ENCODE results near the gene TTLL7. TPM values are rescaled to one million over a fixed set of nuclear protein-coding genes. Genes with fewer than 3 reads are reported as not detected.

The TTLL7 gene
- total RNA-seq, 4 donors from 2014 or later: 26.2 to 58.1 (median 41.2) TPM

GRCh38 chr1:84013708-84014107 is 14.8 kb upstream of the TTLL7 start:
- no peak for DNase-seq (ENCODE audit: extremely low spot score)
- intact Hi-C loops (cut with DNase I): no loop called here
- no peak overlapping the region for H3K27ac ChIP-seq (replicated peaks in 1 of 4)
- H3K9me3 ChIP-seq: no peaks in the 10 kb centered on the region
- TF ChIP-seq POLR2A (IDR thresholded peaks at IDR 0.05; ENCODE audit: low read depth) (no peak), EP300 (IDR thresholded peaks at IDR 0.05) (no peak), CTCF (IDR thresholded peaks at IDR 0.05) (no peak), POLR2AphosphoS5 (IDR thresholded peaks at IDR 0.05) (no peak)
- H3K27me3 ChIP-seq: no peaks in the 10 kb centered on the region
- no peak overlapping the region for H3K4me3 ChIP-seq
- no peaks in the 10 kb centered on the region for H3K36me3 ChIP-seq
- no peaks in the 10 kb centered on the region for H3K4me1 ChIP-seq
- WGBS: 97% methylated on average over 3 of the region's 3 CpGs

- H3K9me3 ChIP-seq: no peaks in the 10 kb centered on the region
- H3K27ac ChIP-seq (replicated peaks in 1 of 4): no peak overlapping the region
- intact Hi-C loops (cut with DNase I): no loop called here
- H3K36me3 ChIP-seq: no peaks in the 10 kb centered on the region
- H3K4me1 ChIP-seq: no peaks in the 10 kb centered on the region
- WGBS: 98% methylated on average over 3 of the region's 3 CpGs
- H3K4me3 ChIP-seq: no peak overlapping the region
- DNase-seq (ENCODE audit: extremely low spot score): no peak
- TF ChIP-seq POLR2AphosphoS5 (IDR thresholded peaks at IDR 0.05): no peak
- TF ChIP-seq EP300 (IDR thresholded peaks at IDR 0.05): no peak
- TF ChIP-seq CTCF (IDR thresholded peaks at IDR 0.05): no peak
- TF ChIP-seq POLR2A (IDR thresholded peaks at IDR 0.05; ENCODE audit: low read depth): no peak
- H3K27me3 ChIP-seq: no peaks in the 10 kb centered on the region
These were observed 13.1 kb upstream of the TTLL7 start for GRCh38 chr1:84012018-84012417.

- no peak overlapping the region for H3K4me3 ChIP-seq
- WGBS: 82% methylated on average over 1 of the region's 1 CpG
These were observed 11.2 kb upstream of the TTLL7 start for GRCh38 chr1:84010136-84010535.

GRCh38 chr1:84008631-84009030 is 9.7 kb upstream of the TTLL7 start:
- WGBS: 90% methylated on average over 5 of the region's 5 CpGs
- intact Hi-C loops (cut with DNase I): no loop called here
- Histone ChIP-seq H3K27ac (replicated peaks in 1 of 4) (no peak overlapping the region), H3K27me3 (no peaks in the 10 kb centered on the region), H3K36me3 (no peaks in the 10 kb centered on the region), H3K4me3 (no peak overlapping the region), H3K4me1 (no peaks in the 10 kb centered on the region), H3K9me3 (no peaks in the 10 kb centered on the region)
- TF ChIP-seq CTCF (IDR thresholded peaks at IDR 0.05): no peak
- TF ChIP-seq POLR2AphosphoS5 (IDR thresholded peaks at IDR 0.05): no peak
- no peak for TF ChIP-seq POLR2A (IDR thresholded peaks at IDR 0.05; ENCODE audit: low read depth)
- no peak for TF ChIP-seq EP300 (IDR thresholded peaks at IDR 0.05)
- no peak for DNase-seq (ENCODE audit: extremely low spot score)

More at GRCh38 chr1:84010136-84010535, 11.2 kb upstream of the TTLL7 start:
- no peaks in the 10 kb centered on the region for H3K4me1 ChIP-seq
- H3K27me3 ChIP-seq: no peaks in the 10 kb centered on the region
- intact Hi-C loops (cut with DNase I): no loop called here
- TF ChIP-seq CTCF (IDR thresholded peaks at IDR 0.05): no peak
- TF ChIP-seq EP300 (IDR thresholded peaks at IDR 0.05): no peak
- no peak for TF ChIP-seq POLR2A (IDR thresholded peaks at IDR 0.05; ENCODE audit: low read depth)
- no peak for TF ChIP-seq POLR2AphosphoS5 (IDR thresholded peaks at IDR 0.05)
- no peaks in the 10 kb centered on the region for H3K9me3 ChIP-seq
- H3K27ac ChIP-seq (replicated peaks in 1 of 4): no peak overlapping the region
- DNase-seq (ENCODE audit: extremely low spot score): no peak
- no peaks in the 10 kb centered on the region for H3K36me3 ChIP-seq

- no peaks in the 10 kb centered on the region for H3K36me3 ChIP-seq
- H3K4me1 ChIP-seq: no peaks in the 10 kb centered on the region
- 75% methylated on average over 6 of the region's 6 CpGs for WGBS
- H3K9me3 ChIP-seq: no peaks in the 10 kb centered on the region
- intact Hi-C loops (cut with DNase I): no loop called here
- H3K27me3 ChIP-seq: no peaks in the 10 kb centered on the region
- no peak overlapping the region for H3K27ac ChIP-seq (replicated peaks in 1 of 4)
- H3K4me3 ChIP-seq: no peak overlapping the region
- no peak for TF ChIP-seq CTCF (IDR thresholded peaks at IDR 0.05)
- no peak for TF ChIP-seq POLR2AphosphoS5 (IDR thresholded peaks at IDR 0.05)
- no peak for TF ChIP-seq POLR2A (IDR thresholded peaks at IDR 0.05; ENCODE audit: low read depth)
- TF ChIP-seq EP300 (IDR thresholded peaks at IDR 0.05): no peak
- DNase-seq (ENCODE audit: extremely low spot score): no peak
These were observed 7.7 kb upstream of the TTLL7 start for GRCh38 chr1:84006591-84006990.
